ENCODE data around the gene MICB. TPM values are rescaled to one million over a fixed set of nuclear protein-coding genes. Genes with fewer than 3 reads are reported as not detected.
A peak's percentile ranks its signal among the peaks of the same experiment; 100 is the strongest.

The MICB gene
- total and polyA plus RNA-seq, 9 of the 15 experiments (the other 6 are each of a cell fraction or from before 2014, with no cell fraction given), result 13.3 to 34.5 (median 19.8) TPM

DNA sequence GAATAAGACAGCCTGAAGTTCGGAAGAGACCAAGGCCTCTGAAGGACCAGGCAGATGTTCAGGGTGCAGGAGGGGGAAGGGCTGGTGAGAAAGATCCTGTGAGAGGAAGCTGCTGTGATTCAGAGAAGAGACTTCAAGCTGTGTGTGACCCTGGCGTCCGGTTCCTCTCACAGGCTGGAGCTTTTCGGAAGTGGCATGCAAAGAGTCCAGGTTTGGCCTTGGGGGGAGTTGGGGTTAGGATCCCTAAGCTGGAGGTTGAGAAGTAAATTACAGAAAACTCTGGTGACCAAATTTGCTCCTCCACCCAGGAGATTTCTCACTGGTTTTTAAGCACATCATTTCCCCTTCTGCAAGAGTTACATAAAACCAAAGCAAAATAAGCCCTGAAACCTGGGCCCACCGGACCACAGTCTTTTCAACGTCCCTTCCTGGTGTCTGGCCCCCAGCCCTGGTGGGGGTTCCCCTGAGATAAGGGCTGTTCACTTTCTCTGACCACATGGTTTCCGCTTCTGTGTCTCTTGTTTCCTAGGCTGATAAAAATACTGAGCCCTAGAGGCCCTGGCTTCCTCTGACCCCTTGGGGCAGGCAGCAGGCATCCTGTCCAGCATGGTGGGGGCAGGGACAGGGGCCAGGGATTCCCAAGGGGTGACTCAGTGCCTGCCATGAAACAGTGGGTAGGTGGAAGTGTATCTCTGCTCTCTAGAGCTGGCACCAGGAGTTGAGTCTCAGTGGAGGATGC is 62.2 kb downstream of the MICB start (continued):
- TF ChIP-seq, protein P1, sequence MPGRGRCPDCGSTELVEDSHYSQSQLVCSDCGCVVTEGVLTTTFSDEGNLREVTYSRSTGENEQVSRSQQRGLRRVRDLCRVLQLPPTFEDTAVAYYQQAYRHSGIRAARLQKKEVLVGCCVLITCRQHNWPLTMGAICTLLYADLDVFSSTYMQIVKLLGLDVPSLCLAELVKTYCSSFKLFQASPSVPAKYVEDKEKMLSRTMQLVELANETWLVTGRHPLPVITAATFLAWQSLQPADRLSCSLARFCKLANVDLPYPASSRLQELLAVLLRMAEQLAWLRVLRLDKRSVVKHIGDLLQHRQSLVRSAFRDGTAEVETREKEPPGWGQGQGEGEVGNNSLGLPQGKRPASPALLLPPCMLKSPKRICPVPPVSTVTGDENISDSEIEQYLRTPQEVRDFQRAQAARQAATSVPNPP (IDR thresholded peaks at IDR 0.05; ENCODE audit: borderline replicate concordance, insufficient read depth, insufficient read length), result no peak
- TF ChIP-seq, protein P2, sequence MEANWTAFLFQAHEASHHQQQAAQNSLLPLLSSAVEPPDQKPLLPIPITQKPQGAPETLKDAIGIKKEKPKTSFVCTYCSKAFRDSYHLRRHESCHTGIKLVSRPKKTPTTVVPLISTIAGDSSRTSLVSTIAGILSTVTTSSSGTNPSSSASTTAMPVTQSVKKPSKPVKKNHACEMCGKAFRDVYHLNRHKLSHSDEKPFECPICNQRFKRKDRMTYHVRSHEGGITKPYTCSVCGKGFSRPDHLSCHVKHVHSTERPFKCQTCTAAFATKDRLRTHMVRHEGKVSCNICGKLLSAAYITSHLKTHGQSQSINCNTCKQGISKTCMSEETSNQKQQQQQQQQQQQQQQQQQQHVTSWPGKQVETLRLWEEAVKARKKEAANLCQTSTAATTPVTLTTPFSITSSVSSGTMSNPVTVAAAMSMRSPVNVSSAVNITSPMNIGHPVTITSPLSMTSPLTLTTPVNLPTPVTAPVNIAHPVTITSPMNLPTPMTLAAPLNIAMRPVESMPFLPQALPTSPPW (CRISPR knock-in tag; IDR thresholded peaks at IDR 0.05), result peak; percentile 79
- TF ChIP-seq TCFL5 (CRISPR knock-in tag; conservative IDR thresholded peaks at IDR 0.05) (no peak), ZNF717 (CRISPR knock-in tag; IDR thresholded peaks at IDR 0.05) (no peak), ZFPM2 (CRISPR knock-in tag; IDR thresholded peaks at IDR 0.05) (no peak), ZNF232 (CRISPR knock-in tag; IDR thresholded peaks at IDR 0.05) (no peak), ZSCAN32 (CRISPR knock-in tag; IDR thresholded peaks at IDR 0.05) (no peak), NCOA6 (IDR thresholded peaks at IDR 0.05) (peak; percentile 32; the same call in 1 of the 2 replicates), NR2C1 (IDR thresholded peaks at IDR 0.05) (no peak), NR2C1 (tag; IDR thresholded peaks at IDR 0.05) (peak; percentile 35; the same call in 1 of the 2 replicates)
- TF ChIP-seq, protein P3, sequence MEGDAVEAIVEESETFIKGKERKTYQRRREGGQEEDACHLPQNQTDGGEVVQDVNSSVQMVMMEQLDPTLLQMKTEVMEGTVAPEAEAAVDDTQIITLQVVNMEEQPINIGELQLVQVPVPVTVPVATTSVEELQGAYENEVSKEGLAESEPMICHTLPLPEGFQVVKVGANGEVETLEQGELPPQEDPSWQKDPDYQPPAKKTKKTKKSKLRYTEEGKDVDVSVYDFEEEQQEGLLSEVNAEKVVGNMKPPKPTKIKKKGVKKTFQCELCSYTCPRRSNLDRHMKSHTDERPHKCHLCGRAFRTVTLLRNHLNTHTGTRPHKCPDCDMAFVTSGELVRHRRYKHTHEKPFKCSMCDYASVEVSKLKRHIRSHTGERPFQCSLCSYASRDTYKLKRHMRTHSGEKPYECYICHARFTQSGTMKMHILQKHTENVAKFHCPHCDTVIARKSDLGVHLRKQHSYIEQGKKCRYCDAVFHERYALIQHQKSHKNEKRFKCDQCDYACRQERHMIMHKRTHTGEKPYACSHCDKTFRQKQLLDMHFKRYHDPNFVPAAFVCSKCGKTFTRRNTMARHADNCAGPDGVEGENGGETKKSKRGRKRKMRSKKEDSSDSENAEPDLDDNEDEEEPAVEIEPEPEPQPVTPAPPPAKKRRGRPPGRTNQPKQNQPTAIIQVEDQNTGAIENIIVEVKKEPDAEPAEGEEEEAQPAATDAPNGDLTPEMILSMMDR (IDR thresholded peaks at IDR 0.05 in 2 of 3, conservative IDR thresholded peaks at IDR 0.05 in 1 of 3; ENCODE audit: insufficient read depth in 2 of 3, low read depth in 1 of 3, low read length in 3 of 3), result peak in 2 of 3 experiments; percentile 23 to 34; a peak in 2 of 6 replicates
- TF ChIP-seq, protein P4, sequence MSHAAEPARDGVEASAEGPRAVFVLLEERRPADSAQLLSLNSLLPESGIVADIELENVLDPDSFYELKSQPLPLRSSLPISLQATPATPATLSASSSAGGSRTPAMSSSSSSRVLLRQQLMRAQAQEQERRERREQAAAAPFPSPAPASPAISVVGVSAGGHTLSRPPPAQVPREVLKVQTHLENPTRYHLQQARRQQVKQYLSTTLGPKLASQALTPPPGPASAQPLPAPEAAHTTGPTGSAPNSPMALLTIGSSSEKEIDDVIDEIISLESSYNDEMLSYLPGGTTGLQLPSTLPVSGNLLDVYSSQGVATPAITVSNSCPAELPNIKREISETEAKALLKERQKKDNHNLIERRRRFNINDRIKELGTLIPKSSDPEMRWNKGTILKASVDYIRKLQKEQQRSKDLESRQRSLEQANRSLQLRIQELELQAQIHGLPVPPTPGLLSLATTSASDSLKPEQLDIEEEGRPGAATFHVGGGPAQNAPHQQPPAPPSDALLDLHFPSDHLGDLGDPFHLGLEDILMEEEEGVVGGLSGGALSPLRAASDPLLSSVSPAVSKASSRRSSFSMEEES (CRISPR knock-in tag; IDR thresholded peaks at IDR 0.05), result no peak
- TF ChIP-seq, protein P5, sequence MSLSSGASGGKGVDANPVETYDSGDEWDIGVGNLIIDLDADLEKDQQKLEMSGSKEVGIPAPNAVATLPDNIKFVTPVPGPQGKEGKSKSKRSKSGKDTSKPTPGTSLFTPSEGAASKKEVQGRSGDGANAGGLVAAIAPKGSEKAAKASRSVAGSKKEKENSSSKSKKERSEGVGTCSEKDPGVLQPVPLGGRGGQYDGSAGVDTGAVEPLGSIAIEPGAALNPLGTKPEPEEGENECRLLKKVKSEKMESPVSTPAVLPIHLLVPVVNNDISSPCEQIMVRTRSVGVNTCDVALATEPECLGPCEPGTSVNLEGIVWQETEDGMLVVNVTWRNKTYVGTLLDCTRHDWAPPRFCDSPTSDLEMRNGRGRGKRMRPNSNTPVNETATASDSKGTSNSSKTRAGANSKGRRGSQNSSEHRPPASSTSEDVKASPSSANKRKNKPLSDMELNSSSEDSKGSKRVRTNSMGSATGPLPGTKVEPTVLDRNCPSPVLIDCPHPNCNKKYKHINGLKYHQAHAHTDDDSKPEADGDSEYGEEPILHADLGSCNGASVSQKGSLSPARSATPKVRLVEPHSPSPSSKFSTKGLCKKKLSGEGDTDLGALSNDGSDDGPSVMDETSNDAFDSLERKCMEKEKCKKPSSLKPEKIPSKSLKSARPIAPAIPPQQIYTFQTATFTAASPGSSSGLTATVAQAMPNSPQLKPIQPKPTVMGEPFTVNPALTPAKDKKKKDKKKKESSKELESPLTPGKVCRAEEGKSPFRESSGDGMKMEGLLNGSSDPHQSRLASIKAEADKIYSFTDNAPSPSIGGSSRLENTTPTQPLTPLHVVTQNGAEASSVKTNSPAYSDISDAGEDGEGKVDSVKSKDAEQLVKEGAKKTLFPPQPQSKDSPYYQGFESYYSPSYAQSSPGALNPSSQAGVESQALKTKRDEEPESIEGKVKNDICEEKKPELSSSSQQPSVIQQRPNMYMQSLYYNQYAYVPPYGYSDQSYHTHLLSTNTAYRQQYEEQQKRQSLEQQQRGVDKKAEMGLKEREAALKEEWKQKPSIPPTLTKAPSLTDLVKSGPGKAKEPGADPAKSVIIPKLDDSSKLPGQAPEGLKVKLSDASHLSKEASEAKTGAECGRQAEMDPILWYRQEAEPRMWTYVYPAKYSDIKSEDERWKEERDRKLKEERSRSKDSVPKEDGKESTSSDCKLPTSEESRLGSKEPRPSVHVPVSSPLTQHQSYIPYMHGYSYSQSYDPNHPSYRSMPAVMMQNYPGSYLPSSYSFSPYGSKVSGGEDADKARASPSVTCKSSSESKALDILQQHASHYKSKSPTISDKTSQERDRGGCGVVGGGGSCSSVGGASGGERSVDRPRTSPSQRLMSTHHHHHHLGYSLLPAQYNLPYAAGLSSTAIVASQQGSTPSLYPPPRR (CRISPR knock-in tag; IDR thresholded peaks at IDR 0.05; ENCODE audit: borderline replicate concordance), result no peak

Measured in K562 (cell line).